Non-pigmented ciliary epithelial cell (primary cell): ENCODE data around the gene GRM6.
A peak's percentile ranks its signal among the peaks of the same experiment; 100 is the strongest.

Experiments used
- DNase-seq: peaks from one replicate; pipeline ENCODE4 v3.0.0-alpha.2; 2010; ENCODE audit warnings: low read depth

Gene GRM6

DNA sequence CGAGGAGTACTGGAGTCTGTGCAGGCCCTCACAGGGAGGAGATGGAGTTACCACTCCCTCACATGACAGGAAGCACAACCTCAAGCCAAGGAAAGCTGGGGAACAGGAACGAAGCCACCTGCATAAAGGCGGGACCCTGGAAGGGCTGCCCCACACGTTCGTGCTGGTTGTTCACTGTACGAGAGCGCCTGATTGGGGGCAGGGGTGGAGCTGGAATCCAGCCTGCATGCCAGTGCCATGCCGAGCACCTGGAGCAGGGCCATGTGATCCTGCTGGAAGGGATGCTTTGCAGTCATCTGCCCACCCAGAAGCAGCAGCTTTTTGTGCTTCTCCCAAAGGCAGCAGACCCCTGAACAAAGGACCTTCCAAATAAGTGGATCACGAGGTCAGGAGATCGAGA lies 11.4 kb downstream of the GRM6 start:
- DNase-seq, result no peak

- no peak for DNase-seq
Observed at GRCh38 chr5:178982941-178983340, 12.2 kb downstream of the GRM6 start.

DNA sequence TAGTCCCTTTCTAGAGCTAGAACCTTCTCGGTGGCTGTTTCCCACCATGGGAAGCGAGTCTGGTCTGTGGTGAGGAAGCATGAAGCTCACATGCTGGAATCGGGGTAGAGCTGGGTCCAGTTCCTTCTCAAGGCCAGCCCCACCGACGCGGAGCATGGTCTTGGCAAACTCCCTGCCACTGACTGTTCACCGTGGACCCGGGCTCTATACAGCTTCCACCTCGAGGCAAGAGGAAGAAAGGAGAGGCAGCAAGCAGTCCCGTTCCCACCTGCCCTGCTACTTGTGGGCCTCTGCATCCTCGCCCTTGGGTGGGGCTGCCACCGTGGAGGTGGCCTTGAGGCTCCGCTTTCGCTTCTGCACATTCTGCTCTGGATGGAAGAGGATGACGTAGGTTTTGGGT lies 13.7 kb downstream of the GRM6 start:
- no peak for DNase-seq

DNA sequence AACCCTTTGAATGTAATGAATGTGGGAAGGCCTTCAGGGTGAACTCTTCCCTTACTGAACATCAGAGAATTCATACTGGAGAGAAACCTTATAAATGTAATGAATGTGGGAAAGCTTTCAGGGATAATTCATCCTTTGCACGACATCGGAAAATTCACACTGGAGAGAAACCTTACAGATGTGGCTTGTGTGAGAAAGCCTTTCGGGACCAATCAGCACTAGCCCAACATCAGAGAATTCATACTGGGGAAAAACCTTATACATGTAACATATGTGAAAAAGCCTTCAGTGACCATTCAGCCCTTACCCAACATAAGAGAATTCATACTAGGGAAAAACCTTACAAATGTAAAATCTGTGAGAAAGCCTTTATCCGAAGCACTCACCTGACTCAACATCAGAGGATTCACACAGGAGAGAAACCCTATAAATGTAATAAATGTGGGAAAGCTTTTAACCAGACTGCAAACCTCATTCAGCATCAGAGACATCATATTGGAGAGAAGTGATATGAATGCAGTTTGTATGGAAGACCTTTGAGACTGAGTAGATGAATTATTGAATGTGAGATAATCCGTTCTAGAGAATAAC lies 29.6 kb downstream of the GRM6 start:
- DNase-seq, result no peak

- DNase-seq, result no peak
Observed at GRCh38 chr5:178941361-178941760, 53.8 kb downstream of the GRM6 start.

DNA sequence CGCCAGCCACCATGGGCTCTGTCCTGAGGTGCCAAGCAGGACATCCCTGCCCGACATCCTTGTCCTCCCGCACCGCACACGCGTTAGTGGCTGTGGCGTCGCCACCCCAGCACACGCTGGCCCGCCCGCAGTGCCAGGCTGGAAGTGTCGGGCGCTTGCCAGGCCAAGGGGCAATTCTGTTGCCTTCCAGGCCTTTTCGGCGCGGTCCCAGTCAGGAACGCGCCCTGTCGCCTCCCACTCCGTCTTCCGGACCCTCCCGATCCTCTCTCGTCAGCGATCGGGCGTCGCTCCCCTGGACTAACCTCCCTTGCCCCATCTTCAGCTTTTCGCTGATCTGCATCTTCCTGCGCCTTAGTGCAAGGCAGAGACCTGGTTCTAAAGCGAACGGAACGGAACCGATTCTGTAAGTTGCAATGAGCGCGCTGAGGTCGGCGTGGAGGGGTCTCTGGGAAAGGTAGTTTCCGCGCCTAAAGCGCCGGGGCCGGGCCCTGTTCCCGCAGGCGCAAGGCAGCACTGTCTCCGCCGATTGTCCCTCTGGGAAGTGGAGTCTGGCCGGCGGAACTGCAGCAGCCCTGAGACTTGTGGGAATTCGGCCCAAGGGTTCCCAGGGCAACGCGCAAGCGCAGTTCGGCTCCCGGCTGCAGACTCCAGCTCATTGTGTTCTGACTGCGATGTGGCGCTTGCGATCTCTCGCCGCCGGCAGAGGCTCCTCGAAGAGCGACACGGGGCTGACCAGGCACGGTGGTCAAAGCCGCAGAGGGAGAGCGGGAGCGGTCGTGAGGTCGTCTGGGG lies 54.4 kb downstream of the GRM6 start, which contains the start of gene ZNF454:
ZNF454 (plus strand) TSS at position 630 of the 792 bp plus-strand sequence. CDS start 1,594 bp downstream, outside the sequence.
- DNase-seq, result peak; percentile 83

DNA sequence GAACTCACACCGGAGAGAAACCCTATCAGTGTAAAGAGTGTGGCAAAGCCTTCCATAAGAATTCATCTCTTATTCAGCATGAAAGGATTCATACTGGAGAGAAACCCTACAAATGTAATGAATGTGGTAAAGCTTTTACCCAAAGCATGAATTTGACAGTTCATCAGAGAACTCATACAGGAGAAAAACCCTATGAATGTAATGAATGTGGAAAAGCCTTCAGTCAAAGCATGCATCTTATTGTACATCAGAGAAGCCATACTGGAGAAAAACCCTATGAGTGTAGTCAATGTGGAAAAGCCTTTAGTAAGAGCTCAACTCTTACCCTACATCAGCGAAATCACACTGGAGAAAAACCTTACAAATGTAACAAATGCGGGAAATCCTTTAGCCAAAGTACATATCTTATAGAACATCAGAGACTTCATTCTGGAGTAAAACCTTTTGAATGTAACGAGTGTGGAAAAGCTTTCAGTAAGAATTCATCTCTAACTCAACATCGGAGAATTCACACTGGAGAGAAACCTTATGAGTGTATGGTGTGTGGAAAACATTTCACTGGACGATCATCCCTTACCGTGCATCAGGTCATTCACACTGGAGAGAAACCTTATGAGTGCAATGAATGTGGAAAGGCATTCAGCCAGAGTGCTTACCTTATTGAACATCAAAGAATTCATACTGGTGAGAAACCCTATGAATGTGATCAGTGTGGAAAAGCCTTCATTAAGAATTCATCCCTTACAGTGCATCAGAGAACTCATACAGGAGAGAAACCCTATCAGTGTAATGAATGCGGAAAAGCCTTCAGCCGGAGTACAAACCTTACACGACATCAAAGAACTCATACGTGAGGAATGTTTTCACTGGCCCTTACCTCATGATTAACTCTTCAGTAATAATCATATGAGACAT lies 63.0 kb downstream of the GRM6 start:
- DNase-seq, result no peak
